ENCODE data around the gene PIGU.

DNA sequence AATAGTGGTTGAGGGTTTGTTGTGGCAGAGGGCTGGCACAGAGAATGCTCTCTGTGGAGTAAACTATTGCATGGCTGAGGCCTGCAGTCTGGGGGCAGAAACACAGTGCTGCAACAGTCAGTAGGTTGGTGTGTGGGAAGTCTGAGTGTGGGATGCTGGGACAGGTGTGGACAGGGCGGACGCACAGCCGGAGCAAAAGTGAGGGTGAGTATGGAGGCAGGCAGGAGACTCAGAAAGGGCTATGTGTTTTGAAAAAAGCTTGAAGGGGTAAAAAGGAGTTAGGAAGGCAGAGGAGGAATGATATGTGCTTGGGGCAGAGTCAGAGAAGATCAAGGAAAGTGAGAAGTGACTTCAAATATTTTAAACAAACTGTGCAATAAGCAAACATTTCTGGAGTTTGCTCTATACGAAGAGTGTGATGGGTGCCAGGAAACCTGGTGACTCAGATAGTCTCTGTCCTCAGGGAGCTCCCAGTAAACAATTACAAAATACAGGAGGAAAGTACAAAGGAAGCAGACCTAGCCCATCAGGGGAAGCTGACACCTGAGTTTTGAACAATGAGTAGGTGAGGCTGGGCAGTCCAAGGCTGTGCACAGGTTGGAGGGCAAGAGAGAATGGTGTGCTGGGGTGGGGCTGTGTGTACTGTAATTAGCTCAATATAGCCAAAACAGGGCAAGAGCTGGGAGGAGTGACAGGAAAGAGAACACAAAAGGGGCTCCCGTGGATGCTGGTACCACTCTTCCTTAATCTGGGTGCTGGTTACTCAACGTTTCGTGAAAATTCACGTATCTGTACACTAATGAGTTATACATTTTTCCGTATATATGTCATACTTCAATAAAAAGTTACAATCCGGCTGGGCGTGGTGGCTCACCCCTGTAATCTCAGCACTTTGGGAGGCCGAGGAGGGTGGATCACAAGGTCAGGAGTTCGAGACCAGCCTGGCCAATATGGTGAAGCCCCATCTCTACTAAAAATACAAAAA lies 55.2 kb downstream of the PIGU start:
- TF ChIP-seq, protein P1, sequence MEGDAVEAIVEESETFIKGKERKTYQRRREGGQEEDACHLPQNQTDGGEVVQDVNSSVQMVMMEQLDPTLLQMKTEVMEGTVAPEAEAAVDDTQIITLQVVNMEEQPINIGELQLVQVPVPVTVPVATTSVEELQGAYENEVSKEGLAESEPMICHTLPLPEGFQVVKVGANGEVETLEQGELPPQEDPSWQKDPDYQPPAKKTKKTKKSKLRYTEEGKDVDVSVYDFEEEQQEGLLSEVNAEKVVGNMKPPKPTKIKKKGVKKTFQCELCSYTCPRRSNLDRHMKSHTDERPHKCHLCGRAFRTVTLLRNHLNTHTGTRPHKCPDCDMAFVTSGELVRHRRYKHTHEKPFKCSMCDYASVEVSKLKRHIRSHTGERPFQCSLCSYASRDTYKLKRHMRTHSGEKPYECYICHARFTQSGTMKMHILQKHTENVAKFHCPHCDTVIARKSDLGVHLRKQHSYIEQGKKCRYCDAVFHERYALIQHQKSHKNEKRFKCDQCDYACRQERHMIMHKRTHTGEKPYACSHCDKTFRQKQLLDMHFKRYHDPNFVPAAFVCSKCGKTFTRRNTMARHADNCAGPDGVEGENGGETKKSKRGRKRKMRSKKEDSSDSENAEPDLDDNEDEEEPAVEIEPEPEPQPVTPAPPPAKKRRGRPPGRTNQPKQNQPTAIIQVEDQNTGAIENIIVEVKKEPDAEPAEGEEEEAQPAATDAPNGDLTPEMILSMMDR (IDR thresholded peaks at IDR 0.05): no peak
- TF ChIP-seq POLR2A (IDR thresholded peaks at IDR 0.05): no peak
